ENCODE measurements around the gene ACYP1.

Gene ACYP1

GRCh38 chr14:75063491-75064204, at the start of gene ACYP1:
Gene ACYP1 (minus strand): TSS chr14:75064024. CDS start chr14:75063553, 471 bp downstream.
- Mint-ChIP-seq H3K36me3 (peaks cover 8% of the 10 kb centered on the region), H3K27me3 (no peaks in the 10 kb centered on the region), H3K4me3 (peak within 1 kb of the TSS; percentile 90), H3K27ac (peak within 1 kb of the TSS; percentile 85), H3K4me1 (peaks cover 17% of the 10 kb centered on the region), H3K9me3 (no peaks in the 10 kb centered on the region)
- ATAC-seq (ENCODE audit: low read depth), result peak; percentile 100
- peak; percentile 88 to 89 for DNase-seq (ENCODE audit: low spot score in 2 of 2)

- Mint-ChIP-seq H3K27me3 (no peaks in the 10 kb centered on the region), H3K9me3 (no peaks in the 10 kb centered on the region), H3K4me1 (no peaks in the 10 kb centered on the region), H3K4me3 (no peak overlapping the region), H3K27ac (no peak overlapping the region), H3K36me3 (peaks cover 46% of the 10 kb centered on the region)
- ATAC-seq (ENCODE audit: low read depth) (no peak), DNase-seq (ENCODE audit: low spot score in 2 of 2) (no peak)
These were observed 46.1 kb upstream of the ACYP1 start for GRCh38 chr14:75109877-75110276.

GRCh38 chr14:75107186-75107585, 43.4 kb upstream of the ACYP1 start:
- H3K4me3 Mint-ChIP-seq, result no peak overlapping the region
- H3K27ac Mint-ChIP-seq, result peak overlapping the region; percentile 45
- no peaks in the 10 kb centered on the region for H3K27me3 Mint-ChIP-seq
- no peaks in the 10 kb centered on the region for H3K4me1 Mint-ChIP-seq
- ATAC-seq (ENCODE audit: low read depth), result no peak
- DNase-seq (ENCODE audit: low spot score in 2 of 2), result no peak
- H3K9me3 Mint-ChIP-seq, result no peaks in the 10 kb centered on the region
- peaks cover 49% of the 10 kb centered on the region for H3K36me3 Mint-ChIP-seq

GRCh38 chr14:75101491-75101890, 37.7 kb upstream of the ACYP1 start:
- no peaks in the 10 kb centered on the region for H3K4me1 Mint-ChIP-seq
- H3K4me3 Mint-ChIP-seq, result no peak overlapping the region
- H3K27me3 Mint-ChIP-seq, result no peaks in the 10 kb centered on the region
- H3K36me3 Mint-ChIP-seq, result peaks cover 48% of the 10 kb centered on the region
- ATAC-seq (ENCODE audit: low read depth) (no peak), DNase-seq (ENCODE audit: low spot score in 2 of 2) (no peak)
- H3K27ac Mint-ChIP-seq, result no peak overlapping the region
- no peaks in the 10 kb centered on the region for H3K9me3 Mint-ChIP-seq

GRCh38 chr14:75098682-75099081, 34.9 kb upstream of the ACYP1 start:
- Mint-ChIP-seq H3K36me3 (peaks cover 41% of the 10 kb centered on the region), H3K9me3 (no peaks in the 10 kb centered on the region), H3K27ac (no peak overlapping the region)

GRCh38 chr14:75098212-75098611, 34.4 kb upstream of the ACYP1 start:
- Mint-ChIP-seq H3K4me3 (no peak overlapping the region), H3K36me3 (peaks cover 39% of the 10 kb centered on the region), H3K27me3 (no peaks in the 10 kb centered on the region), H3K9me3 (no peaks in the 10 kb centered on the region), H3K27ac (no peak overlapping the region), H3K4me1 (no peaks in the 10 kb centered on the region)
- ATAC-seq (ENCODE audit: low read depth), result no peak
- DNase-seq (ENCODE audit: low spot score in 2 of 2), result no peak

More at GRCh38 chr14:75098682-75099081, 34.9 kb upstream of the ACYP1 start:
- ATAC-seq (ENCODE audit: low read depth) (no peak), DNase-seq (ENCODE audit: low spot score in 2 of 2) (no peak)
- Mint-ChIP-seq H3K4me3 (no peak overlapping the region), H3K27me3 (no peaks in the 10 kb centered on the region), H3K4me1 (no peaks in the 10 kb centered on the region)

- DNase-seq (ENCODE audit: low spot score in 2 of 2) (no peak), ATAC-seq (ENCODE audit: low read depth) (no peak)
- Mint-ChIP-seq H3K27me3 (no peaks in the 10 kb centered on the region), H3K4me1 (no peaks in the 10 kb centered on the region), H3K27ac (no peak overlapping the region), H3K9me3 (no peaks in the 10 kb centered on the region), H3K36me3 (peaks cover 35% of the 10 kb centered on the region), H3K4me3 (no peak overlapping the region)
These were observed 33.1 kb upstream of the ACYP1 start for GRCh38 chr14:75096959-75097358.

- ATAC-seq (ENCODE audit: low read depth), result peak; percentile 64
- no peaks in the 10 kb centered on the region for H3K4me1 Mint-ChIP-seq
- no peak for DNase-seq (ENCODE audit: low spot score in 2 of 2)
- H3K4me3 Mint-ChIP-seq, result no peak overlapping the region
- H3K27ac Mint-ChIP-seq, result no peak overlapping the region
- no peaks in the 10 kb centered on the region for H3K9me3 Mint-ChIP-seq
- H3K27me3 Mint-ChIP-seq, result no peaks in the 10 kb centered on the region
- peaks cover 35% of the 10 kb centered on the region for H3K36me3 Mint-ChIP-seq
These were observed 31.9 kb upstream of the ACYP1 start for GRCh38 chr14:75095690-75096089.

GRCh38 chr14:75094896-75095295, 31.1 kb upstream of the ACYP1 start:
- Mint-ChIP-seq H3K27ac (no peak overlapping the region), H3K36me3 (peaks cover 38% of the 10 kb centered on the region)

GRCh38 chr14:75092698-75093097, 28.9 kb upstream of the ACYP1 start:
- H3K4me3 Mint-ChIP-seq, result no peak overlapping the region

More at GRCh38 chr14:75094896-75095295, 31.1 kb upstream of the ACYP1 start:
- no peak for DNase-seq (ENCODE audit: low spot score in 2 of 2)
- Mint-ChIP-seq H3K4me3 (no peak overlapping the region), H3K4me1 (no peaks in the 10 kb centered on the region), H3K9me3 (no peaks in the 10 kb centered on the region), H3K27me3 (no peaks in the 10 kb centered on the region)
- ATAC-seq (ENCODE audit: low read depth), result no peak

GRCh38 chr14:75091251-75091650, 27.4 kb upstream of the ACYP1 start:
- ATAC-seq (ENCODE audit: low read depth) (no peak), DNase-seq (ENCODE audit: low spot score in 2 of 2) (no peak)
- Mint-ChIP-seq H3K4me1 (no peaks in the 10 kb centered on the region), H3K9me3 (no peaks in the 10 kb centered on the region), H3K27me3 (no peaks in the 10 kb centered on the region), H3K4me3 (no peak overlapping the region), H3K36me3 (peaks cover 19% of the 10 kb centered on the region), H3K27ac (no peak overlapping the region)

More at GRCh38 chr14:75092698-75093097, 28.9 kb upstream of the ACYP1 start:
- Mint-ChIP-seq H3K27me3 (no peaks in the 10 kb centered on the region), H3K9me3 (no peaks in the 10 kb centered on the region), H3K4me1 (no peaks in the 10 kb centered on the region), H3K27ac (no peak overlapping the region), H3K36me3 (peaks cover 20% of the 10 kb centered on the region)
- ATAC-seq (ENCODE audit: low read depth), result no peak
- no peak for DNase-seq (ENCODE audit: low spot score in 2 of 2)

- Mint-ChIP-seq H3K4me3 (no peak overlapping the region), H3K36me3 (peaks cover 19% of the 10 kb centered on the region), H3K27ac (no peak overlapping the region), H3K9me3 (no peaks in the 10 kb centered on the region), H3K4me1 (no peaks in the 10 kb centered on the region), H3K27me3 (no peaks in the 10 kb centered on the region)
- no peak for DNase-seq (ENCODE audit: low spot score in 2 of 2)
- ATAC-seq (ENCODE audit: low read depth), result no peak
These were observed 26.5 kb upstream of the ACYP1 start for GRCh38 chr14:75090353-75090752.

GRCh38 chr14:75088566-75089373, 24.9 kb upstream of the ACYP1 start:
- no peaks in the 10 kb centered on the region for H3K4me1 Mint-ChIP-seq
- H3K36me3 Mint-ChIP-seq, result peaks cover 24% of the 10 kb centered on the region
- no peak overlapping the region for H3K27ac Mint-ChIP-seq
- no peaks in the 10 kb centered on the region for H3K27me3 Mint-ChIP-seq
- ATAC-seq (ENCODE audit: low read depth), result peak; percentile 57
- peak; percentile 34 to 36 for DNase-seq (ENCODE audit: low spot score in 2 of 2)
- no peak overlapping the region for H3K4me3 Mint-ChIP-seq
- H3K9me3 Mint-ChIP-seq, result no peaks in the 10 kb centered on the region

- DNase-seq (ENCODE audit: low spot score in 2 of 2) (no peak), ATAC-seq (ENCODE audit: low read depth) (no peak)
- no peak overlapping the region for H3K27ac Mint-ChIP-seq
- H3K27me3 Mint-ChIP-seq, result no peaks in the 10 kb centered on the region
- H3K36me3 Mint-ChIP-seq, result peaks cover 26% of the 10 kb centered on the region
- H3K9me3 Mint-ChIP-seq, result no peaks in the 10 kb centered on the region
- no peak overlapping the region for H3K4me3 Mint-ChIP-seq
- no peaks in the 10 kb centered on the region for H3K4me1 Mint-ChIP-seq
These were observed 24.3 kb upstream of the ACYP1 start for GRCh38 chr14:75088153-75088552.
